Measurements from ENCODE around the gene CREBL2.
"Not testable (repeated sequence)": the region's sequence is repeated elsewhere in the genome, so short reads cannot be mapped to it uniquely, and the experiment has no call there.

Gene CREBL2

DNA sequence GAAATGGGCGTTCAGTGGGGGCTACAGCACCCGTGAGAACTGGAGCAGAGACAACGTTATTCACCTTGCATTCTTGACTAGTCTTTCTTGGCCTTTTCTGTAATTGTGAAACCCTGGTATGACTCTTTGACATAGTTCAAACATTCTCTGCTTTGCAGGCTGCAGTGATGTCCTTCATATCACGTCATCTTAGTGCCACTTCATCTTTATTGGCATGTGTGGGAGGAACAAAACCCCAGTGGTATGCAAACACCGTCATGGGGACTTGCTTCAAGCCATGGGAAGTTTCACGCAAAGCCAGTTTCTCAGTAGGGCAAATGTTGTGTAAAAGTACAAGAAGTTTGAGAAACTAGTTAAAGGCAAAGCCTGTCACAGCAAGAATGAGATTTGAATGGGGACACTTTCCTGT lies 28.8 kb upstream of the CREBL2 start:
- peak; percentile 26 for DNase-seq (ENCODE audit: low read depth)
- Histone ChIP-seq H3K4me1 (ENCODE audit: control insufficient read depth, insufficient read depth, low read length) (peaks cover 12% of the 10 kb centered on the region), H3K9ac (ENCODE audit: low read length) (no peak overlapping the region), H3K9me3 (ENCODE audit: control insufficient read depth, low read length) (no peaks in the 10 kb centered on the region), H3K27me3 (replicated peaks; ENCODE audit: control insufficient read depth, insufficient read depth, low read length) (no peaks in the 10 kb centered on the region), H3K4me3 (ENCODE audit: low read length) (no peak overlapping the region), H3K36me3 (ENCODE audit: control insufficient read depth, insufficient read depth, low read length, severe bottlenecking) (no peaks in the 10 kb centered on the region)

DNA sequence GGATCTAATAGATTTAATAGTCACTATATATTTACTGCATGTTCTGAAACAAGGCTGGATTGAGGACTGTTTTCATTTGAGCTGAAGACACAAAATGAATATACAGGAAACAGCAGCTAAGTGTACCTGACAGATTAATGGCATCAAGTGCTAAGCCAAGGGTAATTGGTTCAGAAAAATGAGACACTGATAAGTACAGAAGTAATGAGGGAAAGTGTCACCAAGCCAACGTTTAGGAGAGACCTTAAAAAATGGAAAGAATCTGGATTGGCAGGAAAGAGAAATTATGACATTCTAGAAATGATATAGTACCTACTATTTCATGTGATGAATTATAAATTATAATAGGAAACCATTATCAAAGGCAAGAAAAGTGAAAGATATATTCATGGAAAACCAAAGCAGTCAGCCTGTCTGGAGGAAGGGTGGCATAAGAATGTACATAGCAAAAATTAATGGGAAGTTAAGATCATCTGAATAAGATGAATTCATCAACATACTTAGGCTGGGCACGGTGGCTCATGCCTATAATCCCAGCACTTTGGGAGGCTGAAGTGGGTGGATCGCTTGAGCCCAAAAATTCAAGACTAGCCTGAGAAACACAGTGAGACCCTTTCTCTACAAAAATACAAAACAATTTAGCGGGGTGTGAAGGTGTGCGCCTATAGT lies 28.0 kb upstream of the CREBL2 start:
- Histone ChIP-seq H3K4me1 (ENCODE audit: control insufficient read depth, insufficient read depth, low read length) (peaks cover 12% of the 10 kb centered on the region), H3K9me3 (ENCODE audit: control insufficient read depth, low read length) (no peaks in the 10 kb centered on the region), H3K27me3 (replicated peaks; ENCODE audit: control insufficient read depth, insufficient read depth, low read length) (no peaks in the 10 kb centered on the region), H3K36me3 (ENCODE audit: control insufficient read depth, insufficient read depth, low read length, severe bottlenecking) (no peaks in the 10 kb centered on the region), H3K4me3 (ENCODE audit: low read length) (no peak overlapping the region), H3K9ac (ENCODE audit: low read length) (no peak overlapping the region)
- no peak for DNase-seq (ENCODE audit: low read depth)

DNA sequence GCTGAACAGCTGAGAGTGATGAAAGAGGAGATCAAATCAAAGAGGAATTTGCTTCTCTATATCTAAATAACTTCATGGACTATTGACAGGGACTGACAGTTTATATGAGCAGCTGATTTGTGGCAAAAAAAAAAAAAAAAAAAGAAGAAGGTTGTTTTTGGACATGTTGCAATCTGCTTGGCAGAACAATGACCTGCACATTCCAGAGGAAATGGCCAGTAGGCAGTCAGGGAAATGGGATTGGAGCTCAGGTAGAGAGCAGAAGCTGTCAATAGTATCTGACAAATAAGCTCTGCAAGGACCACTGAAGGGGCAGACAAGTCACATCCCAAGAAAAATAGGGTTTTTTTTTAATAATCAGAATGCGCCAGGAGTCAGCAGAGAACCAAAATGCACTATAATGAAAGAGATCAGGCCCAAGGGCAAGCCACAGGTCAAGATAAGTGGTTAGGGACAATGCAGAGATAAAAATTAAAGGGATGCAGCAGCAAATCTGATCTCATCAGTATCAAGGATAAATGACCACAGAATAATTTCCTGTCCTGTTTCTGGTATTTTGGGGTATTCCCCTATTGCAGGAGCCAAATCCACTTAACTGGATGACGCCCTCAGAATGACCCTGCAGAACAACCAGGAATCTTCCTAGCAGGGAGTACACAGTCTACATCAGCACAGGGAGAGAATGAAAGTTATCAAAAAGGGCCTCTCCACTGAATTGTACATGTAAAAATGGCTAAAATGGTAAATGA lies 26.4 kb upstream of the CREBL2 start:
- Histone ChIP-seq H3K9me3 (ENCODE audit: control insufficient read depth, low read length) (no peaks in the 10 kb centered on the region), H3K36me3 (ENCODE audit: control insufficient read depth, insufficient read depth, low read length, severe bottlenecking) (no peaks in the 10 kb centered on the region), H3K4me1 (ENCODE audit: control insufficient read depth, insufficient read depth, low read length) (peaks cover 12% of the 10 kb centered on the region), H3K27me3 (replicated peaks; ENCODE audit: control insufficient read depth, insufficient read depth, low read length) (peaks cover 6% of the 10 kb centered on the region), H3K4me3 (ENCODE audit: low read length) (no peak overlapping the region), H3K9ac (ENCODE audit: low read length) (no peak overlapping the region)
- DNase-seq (ENCODE audit: low read depth): peak; percentile 15

DNA sequence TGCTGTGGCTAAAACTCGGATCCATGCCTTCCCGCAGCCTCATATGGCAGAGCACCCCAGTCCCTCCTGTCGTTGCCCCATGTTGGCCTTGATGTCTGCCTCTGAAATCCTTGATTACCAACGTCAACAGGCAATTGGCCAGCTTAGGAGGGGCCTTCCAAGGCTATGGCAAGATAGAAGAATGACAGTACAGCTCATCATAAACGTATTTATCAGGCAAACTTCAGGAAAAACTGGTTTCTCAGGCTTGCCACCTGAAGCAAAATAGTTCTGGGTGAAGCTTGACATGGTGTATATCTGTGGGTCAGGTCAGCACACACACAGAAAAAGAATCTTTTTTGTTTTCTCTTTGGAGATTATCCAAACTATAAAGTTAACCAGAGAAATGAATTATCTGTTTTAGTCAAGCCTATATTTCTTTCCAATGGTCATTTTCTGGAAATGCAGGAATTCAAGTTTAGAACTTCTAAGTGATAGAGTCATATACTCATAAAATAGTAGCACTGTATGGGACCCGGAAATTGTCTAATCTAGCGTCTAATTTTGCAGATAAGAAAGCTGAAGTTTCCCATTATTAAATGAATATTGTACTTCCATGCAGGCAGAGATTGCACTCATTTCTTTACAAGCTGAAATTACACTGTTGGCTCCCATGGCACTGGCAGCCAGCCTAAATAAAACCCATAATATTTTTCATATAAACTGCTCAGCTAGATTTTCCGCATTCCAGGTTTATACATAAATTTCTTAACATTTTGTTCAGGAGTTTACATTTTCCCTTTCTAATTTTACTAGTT lies 24.6 kb upstream of the CREBL2 start:
- peak; percentile 19 for DNase-seq (ENCODE audit: low read depth)

DNA sequence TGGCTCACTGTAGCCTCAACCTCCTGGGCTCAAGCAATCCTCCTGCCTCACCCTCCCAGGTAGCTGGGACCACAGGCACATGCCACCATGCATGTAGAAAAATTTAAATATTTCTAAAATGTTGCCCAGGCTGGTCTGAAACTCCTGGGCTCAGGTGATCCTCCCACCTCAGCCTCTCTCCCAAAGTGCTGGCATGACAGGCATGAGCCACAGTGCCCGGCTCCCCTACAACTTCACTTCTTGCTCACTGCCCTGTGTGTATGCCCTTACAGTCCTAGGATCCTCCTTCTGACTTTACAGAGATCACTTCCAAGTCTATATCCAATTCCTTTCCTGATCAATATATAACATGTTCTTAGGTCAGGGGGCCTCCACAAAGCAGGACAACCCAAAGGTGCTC lies 23.8 kb upstream of the CREBL2 start:
- Histone ChIP-seq H3K9me3 (ENCODE audit: control insufficient read depth, low read length) (no peaks in the 10 kb centered on the region), H3K4me1 (ENCODE audit: control insufficient read depth, insufficient read depth, low read length) (peaks cover 14% of the 10 kb centered on the region), H3K9ac (ENCODE audit: low read length) (no peak overlapping the region), H3K27me3 (replicated peaks; ENCODE audit: control insufficient read depth, insufficient read depth, low read length) (peaks cover 6% of the 10 kb centered on the region), H3K36me3 (ENCODE audit: control insufficient read depth, insufficient read depth, low read length, severe bottlenecking) (no peaks in the 10 kb centered on the region), H3K4me3 (ENCODE audit: low read length) (no peak overlapping the region)
- no peak for DNase-seq (ENCODE audit: low read depth)

More for the DNA sequence above, 24.6 kb upstream of the CREBL2 start:
- no peaks in the 10 kb centered on the region for H3K9me3 ChIP-seq (ENCODE audit: control insufficient read depth, low read length)
- peaks cover 6% of the 10 kb centered on the region for H3K27me3 ChIP-seq (replicated peaks; ENCODE audit: control insufficient read depth, insufficient read depth, low read length)
- no peak overlapping the region for H3K4me3 ChIP-seq (ENCODE audit: low read length)
- peaks cover 12% of the 10 kb centered on the region for H3K4me1 ChIP-seq (ENCODE audit: control insufficient read depth, insufficient read depth, low read length)
- H3K9ac ChIP-seq (ENCODE audit: low read length): no peak overlapping the region
- no peaks in the 10 kb centered on the region for H3K36me3 ChIP-seq (ENCODE audit: control insufficient read depth, insufficient read depth, low read length, severe bottlenecking)

DNA sequence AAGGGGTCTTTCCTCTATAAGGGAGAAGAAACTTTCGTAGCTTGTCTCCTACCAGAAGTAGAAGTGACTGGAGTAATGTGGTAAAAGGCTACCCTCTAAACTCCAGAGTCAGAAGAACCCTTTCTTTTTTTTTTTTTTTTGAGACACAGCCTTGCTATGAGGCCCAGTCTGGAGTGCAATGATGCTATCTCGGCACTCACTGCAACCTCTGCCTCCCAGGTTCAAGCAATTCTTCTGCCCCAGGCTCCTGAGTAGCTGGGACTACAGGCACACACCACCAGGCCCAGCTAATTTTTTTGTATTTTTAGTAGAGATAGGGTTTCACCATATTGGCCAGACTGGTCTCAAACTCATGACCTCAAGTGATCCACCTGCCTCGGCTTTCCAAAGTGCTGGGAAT lies 23.2 kb upstream of the CREBL2 start:
- H3K9me3 ChIP-seq (ENCODE audit: control insufficient read depth, low read length); H3K9ac ChIP-seq (ENCODE audit: low read length); DNase-seq (ENCODE audit: low read depth); H3K4me3 ChIP-seq (ENCODE audit: low read length); H3K27me3 ChIP-seq (replicated peaks; ENCODE audit: control insufficient read depth, insufficient read depth, low read length); H3K36me3 ChIP-seq (ENCODE audit: control insufficient read depth, insufficient read depth, low read length, severe bottlenecking): not testable (repeated sequence)
- H3K4me1 ChIP-seq (ENCODE audit: control insufficient read depth, insufficient read depth, low read length): peaks cover 16% of the 10 kb centered on the region

DNA sequence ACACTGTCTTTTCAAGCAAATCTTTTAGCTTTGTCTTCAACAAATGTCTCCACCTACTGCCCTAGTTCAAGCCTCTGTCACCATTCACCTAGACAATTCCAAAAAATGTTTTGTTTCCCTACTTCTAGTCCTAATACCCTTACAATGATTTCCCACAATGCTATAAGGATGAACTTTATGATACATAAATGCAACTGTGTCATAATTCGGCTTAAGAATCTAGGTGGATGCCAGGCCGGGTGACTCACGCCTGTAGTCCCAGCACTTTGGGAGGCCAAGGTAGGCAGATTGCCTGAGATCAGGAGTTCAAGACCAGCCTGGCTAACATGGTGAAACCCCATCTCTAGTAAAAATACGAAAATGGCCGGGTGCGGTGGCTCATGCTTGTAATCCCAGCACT lies 20.7 kb upstream of the CREBL2 start:
- H3K36me3 ChIP-seq (ENCODE audit: control insufficient read depth, insufficient read depth, low read length, severe bottlenecking): no peaks in the 10 kb centered on the region
- H3K9me3 ChIP-seq (ENCODE audit: control insufficient read depth, low read length): no peaks in the 10 kb centered on the region
- H3K9ac ChIP-seq (ENCODE audit: low read length): no peak overlapping the region
- no peak overlapping the region for H3K4me3 ChIP-seq (ENCODE audit: low read length)
- H3K4me1 ChIP-seq (ENCODE audit: control insufficient read depth, insufficient read depth, low read length): peaks cover 4% of the 10 kb centered on the region
- DNase-seq (ENCODE audit: low read depth): no peak
- peaks cover 6% of the 10 kb centered on the region for H3K27me3 ChIP-seq (replicated peaks; ENCODE audit: control insufficient read depth, insufficient read depth, low read length)

DNA sequence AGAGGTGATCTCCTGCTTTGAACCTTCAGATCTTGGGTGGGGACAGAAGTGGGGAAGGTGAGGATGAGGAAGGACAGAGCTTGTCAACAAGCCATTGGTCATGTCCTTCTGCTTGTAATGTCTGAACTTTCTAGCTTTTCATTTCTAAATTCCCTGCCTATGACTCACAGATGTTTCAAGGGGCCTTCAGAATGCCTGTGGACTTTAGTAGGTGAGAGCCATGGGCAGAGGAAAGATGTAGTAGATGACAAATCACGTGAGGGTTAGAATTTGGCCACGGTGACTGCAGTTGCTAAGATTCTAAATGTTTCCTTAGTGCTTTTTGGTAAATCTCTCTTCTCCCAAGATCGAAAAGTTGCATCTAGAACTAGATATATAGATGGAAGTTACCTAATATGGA lies 18.7 kb upstream of the CREBL2 start:
- no peak overlapping the region for H3K4me3 ChIP-seq (ENCODE audit: low read length)

DNA sequence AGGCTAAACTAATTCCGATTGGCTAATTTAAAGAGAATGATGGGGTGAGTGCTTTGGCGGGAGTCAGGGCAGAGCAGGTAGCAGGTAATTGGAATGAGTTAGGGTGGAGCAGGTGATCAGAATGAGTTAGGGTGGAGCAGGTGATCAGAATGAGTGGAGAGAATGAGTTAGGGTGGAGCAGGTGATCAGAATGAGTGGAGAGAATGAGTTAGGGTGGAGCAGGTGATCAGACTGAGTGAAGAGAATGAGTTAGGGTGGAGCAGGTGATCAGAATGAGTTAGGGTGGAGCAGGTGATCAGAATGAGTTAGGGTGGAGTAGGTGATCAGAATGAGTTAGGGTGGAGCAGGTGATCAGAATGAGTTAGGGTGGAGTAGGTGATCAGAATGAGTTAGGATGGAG lies 15.7 kb upstream of the CREBL2 start:
- H3K27me3 ChIP-seq (replicated peaks; ENCODE audit: control insufficient read depth, insufficient read depth, low read length); H3K9ac ChIP-seq (ENCODE audit: low read length); H3K4me1 ChIP-seq (ENCODE audit: control insufficient read depth, insufficient read depth, low read length); DNase-seq (ENCODE audit: low read depth); H3K9me3 ChIP-seq (ENCODE audit: control insufficient read depth, low read length); H3K4me3 ChIP-seq (ENCODE audit: low read length); H3K36me3 ChIP-seq (ENCODE audit: control insufficient read depth, insufficient read depth, low read length, severe bottlenecking): not testable (repeated sequence)

More for the DNA sequence above, 18.7 kb upstream of the CREBL2 start:
- Histone ChIP-seq H3K9ac (ENCODE audit: low read length) (no peak overlapping the region), H3K36me3 (ENCODE audit: control insufficient read depth, insufficient read depth, low read length, severe bottlenecking) (no peaks in the 10 kb centered on the region), H3K4me1 (ENCODE audit: control insufficient read depth, insufficient read depth, low read length) (peaks cover 4% of the 10 kb centered on the region), H3K9me3 (ENCODE audit: control insufficient read depth, low read length) (no peaks in the 10 kb centered on the region), H3K27me3 (replicated peaks; ENCODE audit: control insufficient read depth, insufficient read depth, low read length) (peaks cover 6% of the 10 kb centered on the region)
- peak; percentile 31 for DNase-seq (ENCODE audit: low read depth)

DNA sequence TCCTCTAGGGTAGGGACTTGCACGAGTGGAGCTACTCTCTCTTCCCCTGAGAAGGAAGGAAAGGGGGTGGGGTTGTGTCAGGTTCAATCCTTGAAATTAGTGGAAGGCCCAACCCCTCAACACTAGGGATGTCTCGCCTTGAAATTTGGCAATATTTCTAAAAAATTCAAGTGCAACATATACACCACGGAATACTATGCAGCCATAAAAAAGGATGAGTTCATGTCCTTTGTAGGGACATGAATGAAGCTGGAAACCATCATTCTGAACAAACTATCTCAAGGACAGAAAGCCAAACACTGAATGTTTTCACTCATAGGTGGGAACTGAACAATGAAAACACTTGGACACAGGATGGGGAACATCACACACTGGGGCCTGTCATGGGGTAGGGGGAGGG lies 15.1 kb upstream of the CREBL2 start:
- H3K9ac ChIP-seq (ENCODE audit: low read length); H3K36me3 ChIP-seq (ENCODE audit: control insufficient read depth, insufficient read depth, low read length, severe bottlenecking); H3K9me3 ChIP-seq (ENCODE audit: control insufficient read depth, low read length); H3K27me3 ChIP-seq (replicated peaks; ENCODE audit: control insufficient read depth, insufficient read depth, low read length); H3K4me3 ChIP-seq (ENCODE audit: low read length); DNase-seq (ENCODE audit: low read depth); H3K4me1 ChIP-seq (ENCODE audit: control insufficient read depth, insufficient read depth, low read length): not testable (repeated sequence)

DNA sequence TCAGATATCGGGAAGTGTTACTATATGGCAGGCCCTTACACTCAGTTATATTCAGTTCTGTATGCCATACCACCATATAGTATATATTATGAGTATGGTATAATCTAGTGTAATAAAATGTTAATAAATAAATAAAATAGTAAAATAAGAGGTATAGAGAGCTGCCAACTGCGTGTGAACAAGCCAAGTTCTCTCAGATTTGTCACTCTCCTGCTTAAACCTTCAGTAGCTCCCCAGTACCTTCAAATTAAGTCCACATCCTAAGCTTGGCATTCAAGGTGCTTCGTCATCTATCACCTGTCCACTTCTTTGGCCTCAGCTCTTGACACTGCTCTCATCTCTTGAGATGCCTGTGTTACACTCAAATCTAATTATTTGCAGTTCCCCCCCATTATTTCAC lies 12.8 kb upstream of the CREBL2 start:
- no peaks in the 10 kb centered on the region for H3K36me3 ChIP-seq (ENCODE audit: control insufficient read depth, insufficient read depth, low read length, severe bottlenecking)
- no peaks in the 10 kb centered on the region for H3K27me3 ChIP-seq (replicated peaks; ENCODE audit: control insufficient read depth, insufficient read depth, low read length)
- H3K9ac ChIP-seq (ENCODE audit: low read length): no peak overlapping the region
- H3K4me1 ChIP-seq (ENCODE audit: control insufficient read depth, insufficient read depth, low read length): no peaks in the 10 kb centered on the region
- H3K4me3 ChIP-seq (ENCODE audit: low read length): no peak overlapping the region
- DNase-seq (ENCODE audit: low read depth): no peak
- no peaks in the 10 kb centered on the region for H3K9me3 ChIP-seq (ENCODE audit: control insufficient read depth, low read length)
